Upper lobe of right lung (tissue), 1 donor: ENCODE data around the gene ELF1. TPM values are rescaled to one million over a fixed set of nuclear protein-coding genes. Genes with fewer than 3 reads are reported as not detected.
A peak's percentile ranks its signal among the peaks of the same experiment; 100 is the strongest.

Experiments used
- ATAC-seq: fragments of 200-7000 bp; cut with Tn5 transposase; one replicate; pipeline ENCODE4 v1.9.1; 2020; ENCODE audit warnings: mild to moderate bottlenecking, moderate library complexity
- DNase-seq: peaks from one replicate; pipeline ENCODE4 v3.0.0-alpha.2; 2020
- H3K27ac ChIP-seq: fragments of 200-600 bp; one replicate; pipeline ENCODE4 v1.8.0; 2022
- H3K27me3 ChIP-seq: fragments of 200-600 bp; one replicate; pipeline ENCODE4 v1.8.0; 2022; ENCODE audit warnings: mild to moderate bottlenecking
- H3K36me3 ChIP-seq: fragments of 200-600 bp; one replicate; pipeline ENCODE4 v1.8.0; 2022
- H3K4me1 ChIP-seq: fragments of 200-600 bp; one replicate; pipeline ENCODE4 v1.8.0; 2022
- H3K4me3 ChIP-seq: fragments of 200-600 bp; one replicate; pipeline ENCODE4 v1.8.0; 2022; ENCODE audit warnings: mild to moderate bottlenecking
- H3K9me3 ChIP-seq: fragments of 200-600 bp; one replicate; pipeline ENCODE4 v1.8.0; 2022
- intact Hi-C: fragments of 100-400 bp; cut with DNase I; formaldehyde crosslinking; loops from one replicate; pipeline ENCODE4 v1.11.0; 2022
- total RNA-seq: library from RNA; stranded (reverse); fragmentation: NEBNext Ultra II Directional; extraction: Animal tissue kit (Norgen Biotek cat#: 25700); gene quantifications from one replicate; pipeline ENCODE4 v1.2.1, GENCODE V29; 2021
- TF ChIP-seq, protein P1 (sequence below): fragments of 200-600 bp; IDR thresholded peaks from one replicate; pipeline ENCODE4 v1.8.0; 2022; ENCODE audit warnings: antibody characterized with exemption
- donor health status: DM: no; HTN: yes; CAD: no; lungs with severe emphysema.

Gene ELF1
- total RNA-seq, 1 donor from 2014 or later, result 81.5 TPM

DNA sequence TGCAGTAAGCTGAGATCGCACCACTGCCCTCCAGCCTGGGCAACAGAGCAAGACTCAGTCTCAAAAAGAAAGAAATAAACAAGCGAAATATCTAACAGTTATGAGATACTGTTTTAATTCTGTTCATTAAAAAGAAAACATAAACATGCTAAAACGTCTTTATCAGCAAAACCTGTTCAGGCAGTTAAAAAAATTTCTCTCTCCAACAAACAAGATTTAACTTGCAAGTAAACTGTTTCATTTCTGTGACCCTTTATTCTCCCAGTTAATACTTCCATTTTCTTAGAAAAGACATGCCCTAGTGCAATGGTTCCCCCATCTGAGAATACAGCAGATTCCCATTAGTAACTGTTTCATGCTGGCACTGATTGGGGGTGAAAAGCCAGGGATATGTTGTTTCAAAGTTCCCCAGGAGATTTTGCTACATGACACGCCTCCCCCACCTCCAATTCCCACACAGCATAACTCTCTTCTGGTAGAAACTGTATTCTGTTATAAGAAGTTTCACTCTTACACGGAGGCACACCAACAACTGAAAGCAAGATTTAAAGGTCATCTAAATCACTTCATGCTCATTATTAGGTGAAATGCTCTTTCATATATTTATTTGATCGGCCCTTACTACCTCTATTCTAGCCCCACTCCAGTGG lies 24.4 kb downstream of the ELF1 start:
- Histone ChIP-seq H3K4me1 (peaks cover 32% of the 10 kb centered on the region), H3K9me3 (no peaks in the 10 kb centered on the region), H3K4me3 (no peak overlapping the region), H3K36me3 (no peaks in the 10 kb centered on the region), H3K27me3 (no peaks in the 10 kb centered on the region), H3K27ac (peak overlapping the region; percentile 56)
- TF ChIP-seq, protein P1, sequence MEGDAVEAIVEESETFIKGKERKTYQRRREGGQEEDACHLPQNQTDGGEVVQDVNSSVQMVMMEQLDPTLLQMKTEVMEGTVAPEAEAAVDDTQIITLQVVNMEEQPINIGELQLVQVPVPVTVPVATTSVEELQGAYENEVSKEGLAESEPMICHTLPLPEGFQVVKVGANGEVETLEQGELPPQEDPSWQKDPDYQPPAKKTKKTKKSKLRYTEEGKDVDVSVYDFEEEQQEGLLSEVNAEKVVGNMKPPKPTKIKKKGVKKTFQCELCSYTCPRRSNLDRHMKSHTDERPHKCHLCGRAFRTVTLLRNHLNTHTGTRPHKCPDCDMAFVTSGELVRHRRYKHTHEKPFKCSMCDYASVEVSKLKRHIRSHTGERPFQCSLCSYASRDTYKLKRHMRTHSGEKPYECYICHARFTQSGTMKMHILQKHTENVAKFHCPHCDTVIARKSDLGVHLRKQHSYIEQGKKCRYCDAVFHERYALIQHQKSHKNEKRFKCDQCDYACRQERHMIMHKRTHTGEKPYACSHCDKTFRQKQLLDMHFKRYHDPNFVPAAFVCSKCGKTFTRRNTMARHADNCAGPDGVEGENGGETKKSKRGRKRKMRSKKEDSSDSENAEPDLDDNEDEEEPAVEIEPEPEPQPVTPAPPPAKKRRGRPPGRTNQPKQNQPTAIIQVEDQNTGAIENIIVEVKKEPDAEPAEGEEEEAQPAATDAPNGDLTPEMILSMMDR, result no peak
- ATAC-seq, result no peak
- intact Hi-C loops, result no loop called here
- DNase-seq, result no peak

DNA sequence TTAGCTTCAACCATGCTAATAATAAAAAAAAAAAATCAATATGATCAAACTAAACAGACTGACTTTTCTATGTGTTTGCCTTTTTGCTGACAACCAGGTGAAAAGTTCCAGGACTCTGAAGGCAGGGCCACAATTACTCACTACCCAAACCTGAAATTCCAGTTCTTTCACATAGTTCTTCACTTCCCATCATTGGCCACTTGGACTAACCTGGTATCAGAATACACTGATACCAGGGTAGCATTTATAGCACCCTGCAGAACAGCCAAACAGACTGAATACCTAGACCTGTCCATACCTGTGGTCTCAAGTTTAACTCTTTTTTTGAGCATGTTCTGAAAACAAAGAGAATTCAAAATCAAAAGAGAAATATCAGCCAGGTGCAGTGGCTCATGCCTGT lies 25.1 kb downstream of the ELF1 start:
- TF ChIP-seq, protein P1, result no peak
- Histone ChIP-seq H3K4me1 (peaks cover 32% of the 10 kb centered on the region), H3K27ac (peak overlapping the region; percentile 63), H3K36me3 (no peaks in the 10 kb centered on the region), H3K27me3 (no peaks in the 10 kb centered on the region), H3K4me3 (no peak overlapping the region), H3K9me3 (no peaks in the 10 kb centered on the region)
- DNase-seq, result no peak
- intact Hi-C loops, result no loop called here
- peak; percentile 92 for ATAC-seq

DNA sequence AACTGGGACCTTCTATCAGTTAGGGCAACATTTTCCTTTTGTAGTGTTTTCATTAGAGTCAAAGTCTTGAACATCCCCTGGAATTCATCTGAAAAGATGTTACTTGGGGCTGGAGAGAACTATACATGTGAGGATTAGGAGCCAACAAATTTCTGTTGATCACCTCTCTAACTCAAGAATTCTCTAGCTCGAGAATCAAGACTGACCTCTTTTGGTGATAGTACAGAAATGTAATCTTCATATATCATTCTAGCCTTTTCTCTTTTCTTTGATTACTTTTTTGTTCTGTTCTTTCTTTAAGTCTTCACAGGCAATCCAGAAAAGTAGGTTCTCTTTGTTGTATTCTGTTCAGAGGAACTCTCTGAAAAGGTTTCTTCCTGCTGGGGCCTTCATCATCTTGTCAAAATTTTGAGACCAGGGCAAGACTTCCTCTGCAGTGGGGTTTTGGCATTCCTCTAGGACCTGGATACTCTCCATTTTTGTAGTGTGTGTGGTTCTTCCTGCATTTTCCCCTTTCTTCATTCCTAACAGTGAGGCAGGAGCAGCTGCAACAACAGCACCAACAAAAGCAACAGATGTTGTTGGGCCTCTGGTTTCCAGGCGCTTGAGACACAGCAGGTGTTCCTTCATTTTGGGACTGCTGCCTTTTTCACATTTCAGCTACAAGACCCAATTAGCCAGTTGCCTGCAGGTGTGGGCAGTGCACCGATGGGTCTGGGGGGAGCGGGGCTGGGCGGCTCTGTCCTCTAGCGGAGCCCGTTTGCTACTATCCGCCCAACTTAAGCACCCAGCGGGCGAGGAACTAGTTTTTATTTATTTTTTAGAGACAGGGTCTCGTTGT lies 26.2 kb downstream of the ELF1 start:
- intact Hi-C loops, result no loop called here
- DNase-seq (no peak), ATAC-seq (no peak)
- H3K9me3 ChIP-seq, result no peaks in the 10 kb centered on the region
- peaks cover 32% of the 10 kb centered on the region for H3K4me1 ChIP-seq
- TF ChIP-seq, protein P1, result no peak
- H3K4me3 ChIP-seq, result no peak overlapping the region
- H3K27me3 ChIP-seq, result no peaks in the 10 kb centered on the region
- H3K36me3 ChIP-seq, result no peaks in the 10 kb centered on the region
- H3K27ac ChIP-seq, result peak overlapping the region; percentile 63

DNA sequence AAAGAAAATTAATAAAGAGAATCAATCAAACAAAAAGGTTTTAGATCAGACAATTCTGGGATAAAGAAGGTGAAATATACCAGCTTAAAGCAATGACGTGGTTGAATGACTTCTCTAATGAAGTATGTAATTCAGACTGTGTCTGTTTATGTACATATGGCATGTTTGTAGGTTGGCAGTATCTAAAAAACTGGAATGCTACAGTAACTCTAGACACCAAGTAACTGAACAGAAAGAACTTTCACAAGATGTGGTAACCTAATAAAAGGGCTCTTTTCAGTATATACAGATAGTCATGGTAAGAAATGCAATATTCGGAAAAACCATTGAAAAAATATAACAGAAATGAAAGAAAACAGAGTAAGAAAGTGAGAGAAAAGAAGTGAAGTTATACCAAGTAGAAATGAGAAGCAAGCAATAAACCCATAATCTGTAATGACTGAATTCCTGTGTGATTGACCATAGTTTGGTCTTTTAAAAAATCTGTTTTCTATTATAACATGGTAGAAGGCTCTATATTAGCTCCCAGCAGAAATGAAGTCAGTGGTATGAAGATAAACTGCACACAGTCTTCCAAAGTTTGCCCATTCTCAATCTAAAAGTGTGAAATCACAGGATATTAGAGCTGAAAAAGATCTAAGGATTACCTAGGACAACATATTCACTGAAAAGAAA lies 31.4 kb downstream of the ELF1 start:
- H3K27ac ChIP-seq, result no peak overlapping the region
- TF ChIP-seq, protein P1, result no peak
- intact Hi-C loops, result no loop called here
- H3K4me3 ChIP-seq, result no peak overlapping the region
- no peaks in the 10 kb centered on the region for H3K36me3 ChIP-seq
- H3K27me3 ChIP-seq, result no peaks in the 10 kb centered on the region
- ATAC-seq (no peak), DNase-seq (no peak)
- H3K9me3 ChIP-seq, result no peaks in the 10 kb centered on the region
- H3K4me1 ChIP-seq, result peaks cover 42% of the 10 kb centered on the region

DNA sequence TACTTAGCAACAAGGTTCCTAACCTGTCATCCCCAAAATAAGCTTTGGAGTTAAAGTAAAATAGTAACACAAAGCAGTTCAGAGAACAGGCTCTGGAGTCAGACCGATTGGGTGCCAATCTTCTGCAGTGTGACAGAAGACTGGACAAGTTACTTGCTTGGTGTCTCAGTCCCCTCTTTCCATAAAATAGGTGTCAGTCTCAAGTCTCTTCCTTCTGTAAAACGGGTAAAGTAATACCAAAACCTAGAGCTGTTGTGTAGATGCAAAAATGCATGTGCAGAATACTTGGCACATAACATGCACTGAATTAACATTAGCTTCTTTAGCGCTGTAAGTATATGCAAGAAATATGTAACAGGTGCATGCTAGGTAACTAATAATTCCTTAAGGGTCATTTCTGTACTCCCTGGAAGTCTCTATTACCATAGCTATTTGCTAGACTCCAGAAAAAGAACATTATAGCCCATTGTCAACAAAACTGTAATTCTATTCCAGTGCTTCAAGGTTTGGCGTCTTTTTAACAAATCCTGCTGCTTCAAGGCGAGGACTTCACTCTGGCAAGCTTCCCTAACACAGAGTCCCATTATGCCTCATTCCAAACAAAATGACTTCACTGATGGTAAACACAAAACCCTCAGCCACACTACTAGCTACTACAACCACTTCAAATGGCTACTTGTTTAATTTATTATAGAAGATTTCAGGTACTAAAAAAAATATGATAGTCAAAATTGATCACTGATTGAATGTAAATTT lies 32.8 kb downstream of the ELF1 start:
- TF ChIP-seq, protein P1, result no peak
- Histone ChIP-seq H3K4me1 (peaks cover 46% of the 10 kb centered on the region), H3K4me3 (peak overlapping the region; percentile 17), H3K36me3 (no peaks in the 10 kb centered on the region), H3K27ac (peak overlapping the region; percentile 89), H3K27me3 (no peaks in the 10 kb centered on the region), H3K9me3 (no peaks in the 10 kb centered on the region)
- DNase-seq (no peak), ATAC-seq (peak; percentile 82)
- intact Hi-C loops, result no loop called here
